ENCODE results near the gene RASL10B. TPM values are rescaled to one million over a fixed set of nuclear protein-coding genes. Genes with fewer than 3 reads are reported as not detected.

The RASL10B gene
- total RNA-seq, 1 donor = 12.1 TPM

- no peak overlapping the region for H3K4me3 ChIP-seq (ENCODE audit: low read depth, low read length)
- TF ChIP-seq CTCF (IDR thresholded peaks at IDR 0.05; ENCODE audit: insufficient read depth, low read depth, low read length) = no peak
- DNase-seq (ENCODE audit: low read depth) = peak; percentile 96
Observed at GRCh38 chr17:35788477-35789368, 57.3 kb downstream of the RASL10B start.

- DNase-seq (ENCODE audit: low read depth) = no peak
- H3K4me3 ChIP-seq (ENCODE audit: low read depth, low read length) = no peak overlapping the region
- no peak for TF ChIP-seq CTCF (IDR thresholded peaks at IDR 0.05; ENCODE audit: insufficient read depth, low read depth, low read length)
Observed at GRCh38 chr17:35790841-35791240, 59.4 kb downstream of the RASL10B start.

DNA sequence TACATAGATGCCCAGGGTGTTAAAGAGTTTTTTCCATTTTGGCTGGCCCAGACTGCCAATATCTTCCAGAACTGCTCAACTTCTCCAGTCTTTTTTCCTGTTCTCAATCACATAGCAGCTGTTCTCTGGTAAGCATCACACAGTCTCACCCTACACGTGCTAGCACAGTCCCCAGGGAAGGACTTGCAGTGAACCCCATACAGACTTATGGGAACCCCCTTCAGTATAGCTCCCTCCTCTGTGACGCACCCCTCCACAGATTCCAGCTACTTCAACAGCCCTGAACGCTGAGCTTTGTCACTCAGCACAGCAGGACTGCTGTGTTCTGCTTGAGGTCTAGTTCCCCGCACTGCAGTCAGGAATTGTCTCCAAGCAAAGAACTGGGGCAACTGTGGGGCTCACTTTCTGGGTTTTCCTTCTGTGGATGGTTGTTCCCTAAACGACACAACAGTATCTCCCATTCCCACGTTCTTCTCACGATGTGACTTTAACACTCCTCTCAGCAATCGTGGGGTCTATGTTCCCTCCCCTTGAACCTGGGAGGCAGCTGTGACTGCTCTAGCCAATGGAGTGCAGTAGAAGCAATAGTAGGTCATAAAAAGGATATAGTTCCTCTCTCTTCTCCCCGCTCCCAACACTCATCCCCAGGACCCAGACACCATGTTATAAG, 60.4 kb downstream of the RASL10B start:
- no peak for DNase-seq (ENCODE audit: low read depth)
- TF ChIP-seq CTCF (IDR thresholded peaks at IDR 0.05; ENCODE audit: insufficient read depth, low read depth, low read length) = no peak
- no peak overlapping the region for H3K4me3 ChIP-seq (ENCODE audit: low read depth, low read length)

Other genes starting within 250 kb of the RASL10B start
- gene SLFN12L, start 194.0 kb upstream of the RASL10B start, total RNA-seq = not detected in 2 replicates
- gene SLFN14, start 170.8 kb upstream of the RASL10B start, total RNA-seq = not detected in 2 replicates
- gene PEX12, start 153.1 kb upstream of the RASL10B start, total RNA-seq = 6.4 and 7.3 TPM in 2 replicates
- gene AP2B1, start 144.3 kb upstream of the RASL10B start, total RNA-seq = 86.7 and 97.6 TPM in 2 replicates
- not detected in 2 replicates for gene GAS2L2, start 21.6 kb downstream of the RASL10B start, total RNA-seq
- not detected in 2 replicates for gene C17orf50, start 29.2 kb downstream of the RASL10B start, total RNA-seq
- under 0.01 TPM in 2 replicates for gene MMP28, start 64.0 kb downstream of the RASL10B start, total RNA-seq
- gene TAF15, start 77.8 kb downstream of the RASL10B start, total RNA-seq = 47.1 and 55.4 TPM in 2 replicates
- gene HEATR9, start 137.3 kb downstream of the RASL10B start, total RNA-seq = not detected in 2 replicates
- under 0.01 TPM in 1 of 2 replicates, not detected in the other for gene CCL5, start 148.7 kb downstream of the RASL10B start, total RNA-seq
- gene RDM1, start 199.1 kb downstream of the RASL10B start, total RNA-seq = 0.32 and 0.43 TPM in 2 replicates
- gene LYZL6, start 212.1 kb downstream of the RASL10B start, total RNA-seq = not detected in 2 replicates
- gene CCL16, start 249.9 kb downstream of the RASL10B start, total RNA-seq = not detected in 2 replicates